HG02943 (cell line): Measurements from ENCODE around the gene HMGB3.
"Not testable (repeated sequence)": the region's sequence is repeated elsewhere in the genome, so short reads cannot be mapped to it uniquely, and the experiment has no call there.

Experiments used
- ATAC-seq: cut with Tn5 transposase; IDR thresholded peaks from one replicate; pipeline ENCODE4 v1.9.1; 2021; ENCODE audit warnings: mild to moderate bottlenecking, low read depth, moderate library complexity; ENCODE audit not compliant: unreplicated experiment

HMGB3 gene

DNA sequence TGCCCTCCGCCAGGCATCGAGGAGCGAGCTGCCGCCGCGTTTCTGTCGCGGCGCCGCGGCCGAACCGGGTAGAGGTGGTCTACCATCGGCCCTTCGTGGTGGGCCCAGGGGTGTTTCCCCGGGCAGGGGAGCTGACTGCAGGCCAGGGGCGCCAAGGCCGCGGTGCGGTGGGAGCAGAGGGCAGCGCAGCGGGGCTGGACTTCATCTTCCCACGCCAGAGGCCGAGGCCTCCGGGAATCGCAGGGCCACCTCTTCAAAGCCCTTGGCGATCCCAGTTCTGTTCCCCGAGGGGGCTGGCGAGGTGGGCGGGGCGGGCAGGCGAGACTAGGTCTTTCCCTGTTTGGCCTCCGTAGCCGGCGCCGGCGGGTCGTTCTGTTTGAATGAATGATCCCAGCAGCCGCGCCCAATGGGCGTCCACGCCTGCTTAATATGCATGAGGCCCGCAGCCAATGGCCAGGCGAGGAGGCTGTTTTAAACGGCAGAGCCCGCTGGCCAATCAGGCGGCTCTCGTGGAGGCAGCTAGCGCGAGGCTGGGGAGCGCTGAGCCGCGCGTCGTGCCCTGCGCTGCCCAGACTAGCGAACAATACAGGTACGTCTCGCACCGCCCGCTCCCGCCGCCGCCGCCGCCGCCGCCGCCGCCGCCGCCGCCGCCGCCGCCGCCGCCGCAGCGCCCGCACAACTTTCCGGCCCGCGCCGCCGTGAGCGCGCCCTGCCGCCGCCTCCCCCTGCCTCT, at the start of gene HMGB3:
Gene HMGB3, plus strand, starts transcription at position 548 of the 733 bp plus-strand sequence. CDS start 2,265 bp downstream, outside the sequence.
- peak; percentile 94 for ATAC-seq

DNA sequence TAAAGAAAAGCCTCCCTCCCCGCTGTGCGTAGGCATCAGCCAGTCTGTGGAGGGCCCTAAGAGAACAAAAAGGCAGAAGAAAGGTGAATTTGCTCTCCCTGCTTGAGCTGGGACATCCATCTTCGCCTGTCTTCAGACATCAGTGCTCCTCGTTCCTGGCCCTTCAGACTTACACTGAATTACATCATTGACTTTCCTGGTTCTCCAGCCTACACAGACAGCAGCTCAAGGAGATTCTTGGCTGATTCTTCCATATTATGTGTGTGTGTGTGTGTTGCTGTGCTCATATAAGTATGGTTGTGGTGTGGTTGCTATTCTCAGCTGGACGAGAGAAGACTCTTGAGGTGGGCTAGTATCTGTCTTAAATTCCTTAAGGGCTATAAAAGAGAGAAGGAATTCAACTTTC, 49.2 kb upstream of the HMGB3 start:
- ATAC-seq = no peak

DNA sequence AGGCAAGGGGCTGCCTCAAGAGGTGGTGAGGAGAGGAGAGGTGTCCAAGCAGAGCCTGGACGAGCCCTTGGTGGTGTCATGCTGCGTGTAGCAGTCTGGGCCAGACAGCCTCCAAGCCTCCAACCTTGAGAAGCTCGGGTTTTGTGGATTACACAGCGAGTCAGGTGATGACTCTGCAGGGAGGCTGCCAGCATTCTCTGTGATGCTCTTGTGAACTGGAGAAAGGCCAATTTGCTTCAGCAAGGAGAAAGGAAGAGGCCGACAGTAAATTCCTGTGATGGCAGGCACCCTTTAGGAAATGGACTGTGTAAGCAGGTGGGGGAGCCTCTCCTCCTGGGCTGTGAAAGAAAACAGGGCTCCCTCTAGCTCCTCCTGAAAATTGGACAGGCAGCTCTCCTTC, 48.7 kb upstream of the HMGB3 start:
- ATAC-seq = no peak

DNA sequence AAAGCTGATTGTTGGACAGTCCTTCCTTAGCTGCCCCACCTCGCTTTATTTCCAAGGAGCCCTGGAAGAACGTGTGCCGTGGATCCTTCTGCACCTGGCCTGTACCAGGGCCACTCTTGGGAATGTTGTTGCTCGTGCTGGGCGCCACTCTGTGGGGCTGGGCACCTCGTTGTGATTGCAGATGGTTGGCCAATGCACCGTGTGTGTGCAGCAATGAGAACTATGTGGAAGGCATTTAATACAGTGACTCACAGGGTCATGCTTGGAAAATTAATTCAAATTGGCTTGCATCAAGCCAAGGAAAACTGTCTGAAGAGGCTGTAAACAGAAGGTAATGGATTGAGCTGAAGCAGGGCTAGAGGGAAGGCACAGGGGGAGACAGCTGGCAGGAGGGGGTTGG, 47.7 kb upstream of the HMGB3 start:
- no peak for ATAC-seq

DNA sequence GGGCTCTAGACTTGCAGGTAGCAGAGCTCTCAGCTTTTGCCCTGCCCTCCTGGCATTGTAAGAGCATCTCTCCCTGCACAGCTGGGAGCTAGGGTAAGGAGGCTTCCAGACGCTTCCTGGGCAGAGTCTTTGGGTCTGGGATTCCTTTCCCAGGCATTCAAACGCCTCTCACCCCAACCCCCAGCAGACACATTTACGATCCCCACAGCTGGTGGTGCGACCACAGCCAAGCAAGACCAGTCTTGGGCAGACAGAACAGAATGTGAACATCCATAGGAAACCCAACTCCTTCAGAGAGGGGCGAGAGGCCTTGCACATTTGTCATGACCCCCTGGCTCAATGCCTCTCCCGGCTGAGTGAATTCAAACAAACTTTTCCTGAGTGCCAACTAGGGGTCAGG, 46.6 kb upstream of the HMGB3 start:
- no peak for ATAC-seq

DNA sequence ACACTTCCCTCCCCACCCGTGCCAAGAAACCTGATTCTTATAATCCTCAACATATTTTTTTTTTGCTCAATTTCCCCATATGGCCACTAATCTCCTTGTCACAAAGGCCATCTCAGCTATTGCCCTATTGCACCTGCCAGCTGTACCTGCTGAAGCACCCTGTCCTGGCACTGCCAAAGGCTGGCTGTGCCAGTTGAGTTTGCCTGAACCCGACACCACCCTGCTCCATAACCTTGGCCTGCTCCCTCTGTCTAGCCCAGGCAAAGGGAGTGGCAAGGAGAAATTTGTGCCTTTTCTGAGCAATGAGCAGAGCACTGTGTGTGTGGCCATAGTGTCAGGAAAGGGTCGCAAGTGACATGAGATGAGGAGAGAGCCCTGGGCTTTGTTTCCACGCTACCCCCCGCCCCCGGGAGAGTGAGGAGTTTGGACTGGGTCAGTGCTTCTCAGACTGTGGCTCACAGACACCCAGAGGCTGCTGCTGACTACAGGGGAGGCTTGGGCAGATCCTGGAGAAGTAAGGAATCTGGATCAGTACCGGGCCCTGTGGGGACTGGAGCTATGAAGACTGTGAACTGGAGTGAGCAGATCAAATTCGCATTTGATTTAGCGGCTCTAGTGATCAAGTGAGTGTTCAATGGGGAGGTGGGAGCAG, 42.2 kb upstream of the HMGB3 start:
- ATAC-seq = no peak

DNA sequence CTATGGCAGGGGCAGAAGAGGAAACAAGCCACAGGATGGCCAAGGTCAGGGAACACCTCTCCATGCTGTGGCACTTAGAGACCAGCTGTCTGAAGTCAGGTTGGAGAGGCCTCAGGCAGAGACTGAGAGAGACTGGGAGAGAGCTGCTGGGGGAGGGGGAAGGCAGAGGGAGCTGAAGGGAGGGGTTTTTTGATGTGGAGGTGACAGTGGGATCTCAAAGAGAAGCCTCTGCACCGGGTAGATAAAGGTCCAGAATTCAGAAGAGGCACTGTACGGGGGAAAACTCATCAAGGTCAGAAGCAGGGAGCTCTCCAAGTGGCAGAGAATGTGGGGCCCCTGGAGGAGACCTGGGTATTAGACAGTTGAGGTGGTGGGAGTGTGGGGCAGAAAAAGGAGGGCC, 41.6 kb upstream of the HMGB3 start:
- no peak for ATAC-seq

DNA sequence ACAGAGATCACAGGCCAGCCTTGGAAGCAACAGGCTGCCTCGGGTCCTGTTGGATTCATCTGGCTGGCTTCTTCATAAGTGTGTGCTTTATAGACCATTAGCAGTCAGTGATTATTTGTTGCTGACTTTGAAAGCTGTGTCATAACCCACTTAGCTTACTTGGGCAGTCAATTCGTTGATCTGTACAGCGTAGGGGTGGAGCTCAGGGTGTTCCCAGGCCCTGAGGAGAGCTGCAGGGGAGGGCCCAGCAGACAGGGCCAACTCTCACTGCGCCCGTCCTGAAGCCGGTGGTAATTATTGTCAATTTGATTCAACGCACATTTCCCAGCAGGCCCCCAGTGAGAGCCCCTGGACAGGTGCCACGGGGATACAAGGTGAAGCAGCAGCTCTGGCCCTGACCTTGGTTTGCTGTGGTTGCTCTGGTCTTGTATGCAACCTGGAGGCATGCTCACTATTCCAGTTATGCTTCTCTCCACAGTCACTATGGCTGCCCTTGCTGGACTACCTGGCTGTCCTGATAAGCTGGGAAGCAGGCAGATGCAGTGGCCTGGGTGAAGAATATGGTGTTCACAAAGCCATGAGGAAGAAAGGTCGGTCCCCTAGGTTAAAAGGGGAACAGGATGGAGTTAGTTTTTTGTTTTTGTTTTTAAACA, 40.1 kb upstream of the HMGB3 start:
- no peak for ATAC-seq

DNA sequence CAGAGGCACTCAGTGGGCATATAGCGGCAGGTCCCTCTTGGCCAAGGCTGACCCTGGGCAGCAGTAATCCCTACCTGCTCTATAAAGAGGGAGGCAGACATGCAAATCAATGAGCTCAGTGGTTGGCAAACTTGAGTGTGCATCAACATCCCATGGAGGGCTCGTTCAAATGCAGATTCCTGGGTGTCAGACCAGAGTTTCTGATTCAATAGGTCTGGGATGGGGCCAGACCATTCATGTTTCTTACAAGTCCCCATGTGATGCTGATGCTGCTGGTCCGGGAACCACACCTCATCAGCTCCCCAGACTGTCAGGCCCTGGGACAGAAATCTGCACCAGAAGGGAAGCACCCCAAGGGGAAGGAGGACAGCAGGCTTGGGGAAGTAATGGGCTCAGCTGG, 38.9 kb upstream of the HMGB3 start:
- no peak for ATAC-seq

DNA sequence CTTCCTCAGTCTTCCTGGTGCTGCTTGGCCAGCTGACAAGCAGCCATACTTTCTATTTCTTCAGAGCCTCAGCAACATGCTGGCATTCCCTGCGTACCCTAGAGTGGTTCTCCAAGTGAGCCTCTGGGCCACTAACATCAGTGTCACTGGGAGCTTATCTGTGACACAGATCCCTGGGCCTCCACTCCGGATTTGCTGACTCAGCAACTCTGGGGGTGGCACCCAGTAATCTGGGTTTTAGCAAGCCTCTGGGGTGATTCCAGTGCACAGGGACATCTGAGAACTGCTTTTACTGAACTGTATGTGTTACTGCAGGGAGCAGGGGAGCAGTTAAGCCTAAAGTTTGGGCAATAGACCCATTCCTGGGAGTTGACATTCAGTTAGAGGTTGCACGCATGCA, 28.2 kb upstream of the HMGB3 start:
- no peak for ATAC-seq

DNA sequence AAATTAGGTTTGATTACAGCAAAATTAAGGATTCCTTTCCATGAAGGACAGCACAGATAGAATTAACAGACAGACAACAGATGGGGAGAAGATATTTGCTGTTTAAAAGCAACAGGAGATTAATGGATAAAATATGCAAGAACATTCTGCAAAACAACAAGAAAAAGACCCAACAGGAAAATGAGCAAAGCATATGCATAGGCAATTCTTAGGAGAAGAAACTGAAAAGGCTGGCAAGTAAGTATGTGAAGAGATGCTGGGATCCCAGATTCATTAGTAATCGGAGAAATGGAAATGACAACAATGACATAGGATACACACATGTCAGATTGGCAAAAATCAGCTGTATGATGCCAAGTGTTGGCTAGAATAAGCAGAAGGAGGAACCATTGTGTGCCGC, 27.5 kb upstream of the HMGB3 start:
- ATAC-seq = no peak

DNA sequence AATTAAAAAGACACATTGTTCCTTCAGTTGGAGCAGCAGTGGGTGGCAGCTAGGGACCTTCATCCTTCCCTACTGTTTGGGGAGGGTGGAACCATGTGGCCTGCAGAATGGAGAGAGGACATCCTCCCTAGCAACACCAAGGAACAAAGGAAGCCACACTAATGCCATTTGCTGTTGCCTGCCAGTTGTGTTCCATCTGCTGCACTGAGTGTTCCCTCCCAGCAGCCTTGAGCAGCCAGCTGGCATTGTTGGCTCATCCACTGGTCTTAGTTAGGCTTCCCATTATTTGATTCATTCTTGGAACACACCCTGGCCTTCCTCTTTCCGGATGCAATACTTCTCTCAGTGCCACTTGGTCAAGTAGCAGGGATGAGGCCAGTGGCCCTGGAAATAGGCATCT, 25.0 kb upstream of the HMGB3 start:
- ATAC-seq = no peak

DNA sequence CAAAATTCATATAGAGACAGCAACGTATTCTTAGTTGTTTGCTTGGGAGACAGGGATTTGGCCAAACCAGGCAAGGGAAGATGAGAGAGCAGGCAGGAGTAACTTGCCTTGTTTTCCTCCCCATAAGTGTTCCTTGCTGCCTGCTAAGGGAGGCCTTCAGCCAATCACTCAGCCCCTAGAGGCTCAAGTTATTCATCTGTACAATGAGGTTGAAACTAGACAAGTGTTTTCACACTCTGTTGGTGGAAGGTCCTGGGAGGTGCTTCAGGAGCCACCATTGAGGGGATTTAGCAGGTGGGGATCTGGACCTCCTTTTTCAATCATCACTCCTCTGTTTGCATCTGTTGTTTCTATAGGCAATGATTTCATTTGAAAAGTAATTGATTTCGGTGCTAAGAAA, 23.6 kb upstream of the HMGB3 start:
- ATAC-seq = no peak

DNA sequence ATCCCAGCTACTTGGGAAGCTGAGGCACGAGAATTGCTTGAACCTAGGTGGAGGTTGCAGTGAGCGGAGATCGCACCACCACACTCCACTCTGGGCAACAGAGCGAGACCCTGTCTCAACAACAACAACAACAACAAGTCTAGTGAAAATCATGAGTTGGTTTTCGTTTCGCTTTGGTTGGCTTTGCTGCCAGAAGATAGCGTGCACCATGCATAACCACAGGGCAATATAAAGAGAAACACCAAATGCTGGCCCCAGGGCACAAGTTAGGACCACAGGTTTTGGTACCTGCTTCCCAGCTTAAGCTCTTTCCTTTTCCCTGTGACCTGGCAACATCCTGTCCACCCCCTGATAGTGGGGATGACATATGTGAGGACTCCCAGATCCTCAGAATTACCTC, 21.5 kb upstream of the HMGB3 start:
- ATAC-seq = no peak

DNA sequence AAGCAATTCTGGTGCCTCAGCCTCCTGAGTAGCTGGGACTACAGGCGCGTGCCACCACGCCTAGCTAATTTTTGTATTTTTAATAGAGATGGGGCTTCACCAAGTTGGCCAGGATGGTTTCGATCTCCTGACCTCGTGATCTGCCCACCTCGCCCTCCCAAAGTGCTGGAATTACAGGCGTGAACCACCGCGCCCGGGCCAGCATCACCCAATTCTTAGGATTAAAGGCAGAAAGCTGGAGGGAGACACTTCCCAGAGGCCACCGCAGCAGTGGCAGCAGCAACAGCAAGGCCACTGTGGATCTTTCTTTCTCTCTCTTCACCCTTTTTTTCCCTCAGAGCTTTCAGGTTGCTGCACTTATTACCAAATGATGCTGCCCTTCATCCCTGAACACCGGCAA, 18.7 kb upstream of the HMGB3 start:
- ATAC-seq = not testable (repeated sequence)

DNA sequence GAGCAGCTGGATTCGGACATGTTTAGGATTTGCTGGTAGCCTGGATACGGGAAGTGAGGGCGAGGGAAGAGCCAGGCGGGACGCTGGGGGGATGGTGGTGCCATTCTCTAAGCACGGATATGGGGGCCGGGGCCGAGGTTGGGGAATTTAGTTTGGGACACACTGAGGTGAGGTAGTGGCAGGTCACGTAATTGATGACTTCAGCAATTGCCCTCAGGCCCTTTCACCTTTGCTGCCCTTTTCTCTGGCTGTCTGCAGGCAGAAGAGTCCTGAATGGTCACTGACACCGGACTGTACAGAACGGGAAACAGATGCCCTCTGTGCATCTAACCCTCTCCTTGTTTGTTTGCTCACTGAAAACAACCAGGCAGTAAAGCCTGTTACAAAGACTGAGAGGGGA, 16.9 kb upstream of the HMGB3 start:
- ATAC-seq = no peak

DNA sequence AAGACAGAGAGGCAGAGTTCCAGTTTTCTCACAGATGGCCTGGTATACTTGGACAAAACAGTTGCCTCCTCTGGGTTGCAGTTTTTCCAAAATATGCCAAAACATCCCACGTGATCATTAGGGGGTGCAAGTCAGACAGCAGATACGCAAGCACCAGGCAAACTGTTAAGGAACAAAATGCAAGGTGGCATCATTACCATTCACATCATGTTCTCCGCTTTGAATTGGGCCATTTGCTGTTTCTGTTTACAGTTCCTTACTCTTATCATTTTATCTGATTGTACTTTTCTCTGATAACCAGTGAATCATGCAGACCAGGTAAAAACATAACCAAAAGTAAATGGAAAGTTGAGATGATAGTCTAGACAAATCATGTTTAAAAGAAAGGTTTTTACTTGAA, 16.4 kb upstream of the HMGB3 start:
- ATAC-seq = no peak

DNA sequence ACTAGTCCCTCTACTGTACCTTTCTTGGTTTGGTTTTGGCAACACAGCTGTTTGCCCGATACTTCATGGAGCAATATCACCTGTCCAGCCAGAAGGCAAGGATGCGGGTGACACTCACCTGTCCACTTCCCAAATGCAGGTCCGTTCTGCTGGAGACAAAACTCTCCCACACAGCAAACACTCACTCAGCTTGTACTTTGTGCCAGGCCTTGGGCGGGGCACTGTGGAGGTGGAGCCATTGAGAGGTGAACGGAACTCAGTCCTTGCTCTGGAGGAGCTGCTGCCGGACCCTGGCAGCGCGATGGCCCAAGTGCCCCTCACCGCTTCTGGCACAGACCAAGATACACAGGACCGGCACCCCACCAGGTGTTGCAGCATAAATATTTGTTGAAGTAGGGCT, 15.3 kb upstream of the HMGB3 start:
- ATAC-seq = no peak

DNA sequence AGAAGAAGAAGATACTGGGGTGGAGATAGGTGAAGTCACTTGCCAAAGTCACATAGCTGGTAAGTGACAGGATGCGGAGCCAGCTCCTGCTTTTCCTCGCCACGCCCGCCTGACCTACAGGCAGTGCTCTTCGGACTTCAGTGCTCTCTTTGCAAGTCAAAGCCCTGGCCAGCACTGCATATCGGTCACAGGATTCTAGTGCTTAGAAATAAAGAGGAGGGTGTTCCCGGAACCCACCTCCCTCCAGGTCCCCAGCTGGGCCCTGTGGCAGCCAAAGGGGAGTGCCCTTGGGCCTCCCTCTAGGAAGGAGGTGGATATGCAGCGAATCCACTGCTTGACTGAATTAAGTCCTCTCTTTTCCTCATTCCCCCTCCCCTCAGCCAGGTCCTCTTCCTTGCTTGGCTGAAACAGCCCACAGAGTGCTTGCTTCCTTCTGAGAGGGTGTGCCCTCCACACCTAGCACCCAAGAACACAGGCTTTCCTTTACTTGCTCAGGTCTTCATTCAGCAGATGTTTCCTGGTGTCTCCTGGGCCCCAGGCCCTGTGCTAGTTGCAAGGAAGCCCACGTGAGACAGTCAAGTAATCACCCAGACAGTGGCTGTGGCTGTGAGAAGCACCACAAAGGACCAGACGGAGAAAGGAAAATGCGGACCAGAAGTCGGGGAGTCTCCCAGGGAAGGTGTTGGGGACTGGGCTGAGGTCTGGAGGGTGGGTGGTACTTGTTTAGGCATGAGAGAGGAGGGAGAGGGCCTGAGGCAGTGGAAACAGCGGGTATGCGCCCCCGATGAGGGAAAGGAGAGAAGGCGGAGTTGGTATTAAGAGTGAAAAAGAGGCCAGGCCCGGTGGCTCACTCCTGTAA, 14.0 kb upstream of the HMGB3 start:
- no peak for ATAC-seq

DNA sequence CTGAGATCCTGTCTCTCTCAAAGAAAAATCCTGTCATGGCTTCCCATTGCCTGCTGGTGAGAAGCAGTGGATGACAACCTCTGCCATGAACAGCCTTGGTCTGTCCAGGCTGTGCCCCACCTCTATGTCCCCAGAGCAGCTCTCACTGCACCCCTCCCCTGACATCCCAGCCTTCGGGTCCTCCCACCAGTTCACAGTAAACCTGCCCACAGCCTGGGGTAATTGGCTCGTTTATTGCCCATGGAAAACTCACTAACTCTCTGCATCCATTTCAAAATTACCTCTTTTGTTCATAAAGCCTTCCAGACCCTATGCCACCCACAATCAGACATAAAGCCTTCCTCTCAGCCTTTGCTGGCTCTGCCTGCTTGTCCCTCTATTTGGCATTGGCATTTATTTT, 10.7 kb upstream of the HMGB3 start:
- ATAC-seq = no peak
